Parathyroid adenoma (tissue), 2 donors: ENCODE data around the gene DNAJB11.

Experiments
- H2AFZ ChIP-seq: fragments of 300-600 bp; sonication (generic); one replicate; pipeline ENCODE4 v1.7.0; 2017; ENCODE audit warnings: antibody characterized with exemption, mild to moderate bottlenecking
- H3K27ac ChIP-seq: fragments of 300-600 bp; sonication (generic); one replicate; pipeline ENCODE4 v1.7.0; 2017
- H3K27me3 ChIP-seq: fragments of 300-600 bp; sonication (generic); one replicate; pipeline ENCODE4 v1.7.0; 2017; ENCODE audit warnings: low read length; ENCODE audit not compliant: control insufficient read depth, insufficient read depth
- H3K36me3 ChIP-seq: fragments of 300-600 bp; sonication (generic); one replicate; pipeline ENCODE4 v1.7.0; 2017; ENCODE audit warnings: low read length; ENCODE audit not compliant: control insufficient read depth, insufficient read depth
- H3K4me1 ChIP-seq: fragments of 300-600 bp; sonication (generic); one replicate; pipeline ENCODE4 v1.7.0; 2017; ENCODE audit warnings: control low read depth
- H3K4me2 ChIP-seq: fragments of 300-600 bp; sonication (generic); one replicate; pipeline ENCODE4 v1.7.0; 2017; ENCODE audit warnings: low read length
- H3K4me3 ChIP-seq: fragments of 300-600 bp; sonication (generic); one replicate; pipeline ENCODE4 v1.7.0; 2017; ENCODE audit warnings: low read depth, low read length
- H3K79me2 ChIP-seq: fragments of 300-600 bp; sonication (generic); one replicate; pipeline ENCODE4 v1.7.0; 2017; ENCODE audit warnings: control low read depth
- H3K9ac ChIP-seq: fragments of 300-600 bp; sonication (generic); one replicate; pipeline ENCODE4 v1.7.0; 2017; ENCODE audit warnings: mild to moderate bottlenecking
- H3K9me3 ChIP-seq: fragments of 300-600 bp; sonication (generic); one replicate; pipeline ENCODE4 v1.7.0; 2017; ENCODE audit warnings: low read length; ENCODE audit not compliant: control insufficient read depth
- CTCF ChIP-seq: fragments of 300-600 bp; sonication (generic); IDR thresholded peaks from one replicate; pipeline ENCODE4 v1.7.0; 2017; ENCODE audit warnings: antibody characterized with exemption, mild to moderate bottlenecking
- donor health status: primary hyperparathyroidism.

DNAJB11 gene

GRCh38 chr3:186551387-186551786, 19.1 kb upstream of the DNAJB11 start:
- Histone ChIP-seq H3K27ac (no peak overlapping the region), H3K4me2 (no peak overlapping the region), H3K9ac (no peak overlapping the region), H3K4me3 (no peak overlapping the region), H3K79me2 (no peaks in the 10 kb centered on the region), H3K9me3 (no peaks in the 10 kb centered on the region), H3K27me3 (no peaks in the 10 kb centered on the region), H2AFZ (no peak overlapping the region), H3K4me1 (no peaks in the 10 kb centered on the region), H3K36me3 (no peaks in the 10 kb centered on the region)
- no peak for TF ChIP-seq CTCF

GRCh38 chr3:186552408-186553031, 18.0 kb upstream of the DNAJB11 start:
- H3K27me3 ChIP-seq = no peaks in the 10 kb centered on the region
- H3K79me2 ChIP-seq = no peaks in the 10 kb centered on the region
- no peak overlapping the region for H2AFZ ChIP-seq
- no peak overlapping the region for H3K4me3 ChIP-seq
- no peak for TF ChIP-seq CTCF
- H3K27ac ChIP-seq = no peak overlapping the region
- H3K36me3 ChIP-seq = no peaks in the 10 kb centered on the region
- no peaks in the 10 kb centered on the region for H3K4me1 ChIP-seq
- H3K9me3 ChIP-seq = no peaks in the 10 kb centered on the region
- no peak overlapping the region for H3K4me2 ChIP-seq
- no peak overlapping the region for H3K9ac ChIP-seq

GRCh38 chr3:186564586-186564985, 5.9 kb upstream of the DNAJB11 start:
- peaks cover 11% of the 10 kb centered on the region for H3K4me1 ChIP-seq
- H3K9me3 ChIP-seq = no peaks in the 10 kb centered on the region
- H3K4me3 ChIP-seq = no peak overlapping the region
- no peak overlapping the region for H3K27ac ChIP-seq
- peak overlapping the region; percentile 10 for H3K9ac ChIP-seq
- no peak overlapping the region for H3K4me2 ChIP-seq
- no peaks in the 10 kb centered on the region for H3K36me3 ChIP-seq
- peaks cover 17% of the 10 kb centered on the region for H3K79me2 ChIP-seq
- H3K27me3 ChIP-seq = no peaks in the 10 kb centered on the region
- TF ChIP-seq CTCF = no peak
- no peak overlapping the region for H2AFZ ChIP-seq

- peak overlapping the region; percentile 80 for H3K27ac ChIP-seq
- H3K4me1 ChIP-seq = peaks cover 11% of the 10 kb centered on the region
- H3K27me3 ChIP-seq = no peaks in the 10 kb centered on the region
- H3K9ac ChIP-seq = peak overlapping the region; percentile 65
- H3K4me2 ChIP-seq = peak overlapping the region; percentile 79
- TF ChIP-seq CTCF = no peak
- H3K9me3 ChIP-seq = no peaks in the 10 kb centered on the region
- H3K79me2 ChIP-seq = peaks cover 17% of the 10 kb centered on the region
- peak overlapping the region; percentile 89 for H2AFZ ChIP-seq
- peak overlapping the region; percentile 93 for H3K4me3 ChIP-seq
- no peaks in the 10 kb centered on the region for H3K36me3 ChIP-seq
Observed at GRCh38 chr3:186566772-186567071, 3.8 kb upstream of the DNAJB11 start.
